HuH-7 (cell line): ENCODE measurements around the gene DNASE1L2.
A peak's percentile ranks its signal among the peaks of the same experiment; 100 is the strongest.
"Not testable (repeated sequence)": the region's sequence is repeated elsewhere in the genome, so short reads cannot be mapped to it uniquely, and the experiment has no call there.

Source experiments
- DNase-seq: peaks from one replicate; pipeline ENCODE4 v3.0.0; 2011; ENCODE audit warnings: low spot score

Gene DNASE1L2

GRCh38 chr16:2236337-2237101 is at the start of gene DNASE1L2:
Gene DNASE1L2 (plus strand): TSS chr16:2236444. CDS start chr16:2236817, 373 bp downstream.
- DNase-seq: no peak

GRCh38 chr16:2186505-2186904 is 49.7 kb upstream of the DNASE1L2 start:
- DNase-seq: no peak

- no peak for DNase-seq
These were observed 49.0 kb upstream of the DNASE1L2 start for GRCh38 chr16:2187212-2187611.

GRCh38 chr16:2188395-2188794 is 47.8 kb upstream of the DNASE1L2 start:
- no peak for DNase-seq

GRCh38 chr16:2189252-2189893 is 46.9 kb upstream of the DNASE1L2 start:
- DNase-seq: no peak

GRCh38 chr16:2190002-2190658 is 46.1 kb upstream of the DNASE1L2 start:
- no peak for DNase-seq

- no peak for DNase-seq
These were observed 45.4 kb upstream of the DNASE1L2 start for GRCh38 chr16:2190659-2191445.

GRCh38 chr16:2191446-2191706 is 44.9 kb upstream of the DNASE1L2 start:
- DNase-seq: no peak

GRCh38 chr16:2194166-2194834 is 41.9 kb upstream of the DNASE1L2 start:
- no peak for DNase-seq

- DNase-seq: peak; percentile 93
These were observed 41.4 kb upstream of the DNASE1L2 start for GRCh38 chr16:2194852-2195321.

- DNase-seq: no peak
These were observed 40.7 kb upstream of the DNASE1L2 start for GRCh38 chr16:2195322-2196161.

- no peak for DNase-seq
These were observed 39.9 kb upstream of the DNASE1L2 start, which contains the start of gene CASKIN1 for GRCh38 chr16:2196162-2196980. Gene CASKIN1 (minus strand): TSS chr16:2196605. CDS start chr16:2196432, 173 bp downstream.

- no peak for DNase-seq
These were observed 39.2 kb upstream of the DNASE1L2 start for GRCh38 chr16:2196981-2197511.

- no peak for DNase-seq
These were observed 38.5 kb upstream of the DNASE1L2 start for GRCh38 chr16:2197765-2198164.

GRCh38 chr16:2198283-2198682 is 38.0 kb upstream of the DNASE1L2 start:
- DNase-seq: no peak

GRCh38 chr16:2199095-2199494 is 37.1 kb upstream of the DNASE1L2 start:
- no peak for DNase-seq

- no peak for DNase-seq
These were observed 36.6 kb upstream of the DNASE1L2 start for GRCh38 chr16:2199621-2200139.

- no peak for DNase-seq
These were observed 35.9 kb upstream of the DNASE1L2 start for GRCh38 chr16:2200313-2200712.

GRCh38 chr16:2203119-2203688 is 33.0 kb upstream of the DNASE1L2 start:
- not testable (repeated sequence) for DNase-seq
